ENCODE measurements around the gene ANKS1B.

GRCh38 chr12:99212275-99212674 lies 772.5 kb downstream of the ANKS1B start:
- TF ChIP-seq, protein P1, sequence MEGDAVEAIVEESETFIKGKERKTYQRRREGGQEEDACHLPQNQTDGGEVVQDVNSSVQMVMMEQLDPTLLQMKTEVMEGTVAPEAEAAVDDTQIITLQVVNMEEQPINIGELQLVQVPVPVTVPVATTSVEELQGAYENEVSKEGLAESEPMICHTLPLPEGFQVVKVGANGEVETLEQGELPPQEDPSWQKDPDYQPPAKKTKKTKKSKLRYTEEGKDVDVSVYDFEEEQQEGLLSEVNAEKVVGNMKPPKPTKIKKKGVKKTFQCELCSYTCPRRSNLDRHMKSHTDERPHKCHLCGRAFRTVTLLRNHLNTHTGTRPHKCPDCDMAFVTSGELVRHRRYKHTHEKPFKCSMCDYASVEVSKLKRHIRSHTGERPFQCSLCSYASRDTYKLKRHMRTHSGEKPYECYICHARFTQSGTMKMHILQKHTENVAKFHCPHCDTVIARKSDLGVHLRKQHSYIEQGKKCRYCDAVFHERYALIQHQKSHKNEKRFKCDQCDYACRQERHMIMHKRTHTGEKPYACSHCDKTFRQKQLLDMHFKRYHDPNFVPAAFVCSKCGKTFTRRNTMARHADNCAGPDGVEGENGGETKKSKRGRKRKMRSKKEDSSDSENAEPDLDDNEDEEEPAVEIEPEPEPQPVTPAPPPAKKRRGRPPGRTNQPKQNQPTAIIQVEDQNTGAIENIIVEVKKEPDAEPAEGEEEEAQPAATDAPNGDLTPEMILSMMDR (IDR thresholded peaks at IDR 0.05; ENCODE audit: low read length): no peak
- no peak for TF ChIP-seq EZH2 (IDR thresholded peaks at IDR 0.05; ENCODE audit: borderline replicate concordance, low read length)

All from OCI-LY1 (cell line).